KBM-7 (cell line): ENCODE measurements around the gene RPL11.
"Not testable (repeated sequence)": the region's sequence is repeated elsewhere in the genome, so short reads cannot be mapped to it uniquely, and the experiment has no call there.

ENCODE experiments used
- DNase-seq: peaks from one replicate; pipeline ENCODE4 v3.0.0-alpha.2; 2015
- in situ Hi-C: fragments of 300-500 bp; cut with MboI; formaldehyde crosslinking; loops from 2 replicates; pipeline ENCODE4 v1.14.3; 2020; ENCODE audit warnings: low sequenced_read_pairs, low pct_unique_long_range_greater_than_20kb, mixed read lengths

RPL11 gene

DNA sequence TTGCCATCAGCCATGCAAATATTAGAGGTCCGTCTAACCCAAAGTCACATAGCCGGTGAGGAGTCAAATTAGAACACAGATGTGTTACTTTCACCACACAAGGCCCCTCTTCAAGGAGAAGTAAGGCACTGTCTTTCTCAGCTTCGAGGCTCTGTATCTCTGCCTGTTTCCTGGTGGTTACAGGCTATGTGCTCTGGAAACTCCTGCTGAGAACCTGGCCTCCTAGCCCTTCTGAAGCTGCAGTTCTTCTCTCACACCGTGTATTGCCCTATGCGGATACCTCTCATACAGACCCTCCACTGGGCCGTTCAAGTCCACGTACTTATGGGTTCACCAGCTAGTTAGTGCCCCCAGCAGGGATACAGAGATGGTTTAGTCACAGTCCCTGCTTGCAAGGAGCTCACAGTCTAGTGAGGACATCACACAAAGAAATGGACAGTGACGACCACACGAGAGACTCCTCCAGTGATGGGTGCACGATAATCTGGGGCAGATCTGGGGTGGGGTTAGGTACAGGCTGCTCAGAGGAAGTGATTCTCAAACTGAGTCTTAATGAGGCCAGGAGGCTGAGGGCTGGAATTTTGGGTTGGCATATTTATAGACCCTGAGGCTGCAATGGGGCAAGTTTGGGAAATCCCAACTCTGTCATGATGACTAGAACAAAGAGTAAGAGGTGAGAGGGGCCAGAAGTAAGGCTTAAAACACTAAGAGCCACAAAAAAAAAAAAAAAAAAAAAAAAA is 28.8 kb downstream of the RPL11 start:
- DNase-seq = no peak
- in situ Hi-C loops = no loop called here

DNA sequence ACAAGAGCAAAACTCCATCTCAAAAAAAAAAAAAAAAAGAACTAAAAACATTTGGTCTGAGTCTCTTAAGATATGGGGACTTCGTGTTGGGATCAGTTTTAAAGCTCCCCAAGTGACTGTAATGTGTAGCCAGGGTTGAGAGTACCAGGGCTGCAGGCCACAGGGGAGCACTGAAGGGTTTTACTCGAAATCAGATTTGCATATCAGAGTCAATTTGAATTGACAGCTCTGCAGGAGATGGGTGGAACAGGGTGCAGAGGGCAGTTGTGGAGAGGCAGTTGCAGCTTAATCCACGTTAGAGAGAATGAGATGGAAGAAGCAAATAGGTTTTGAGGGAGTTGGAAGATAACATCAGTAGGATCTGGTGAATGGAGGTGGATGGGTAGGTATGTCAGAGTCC is 31.0 kb downstream of the RPL11 start:
- in situ Hi-C loops = no loop called here
- DNase-seq = no peak

DNA sequence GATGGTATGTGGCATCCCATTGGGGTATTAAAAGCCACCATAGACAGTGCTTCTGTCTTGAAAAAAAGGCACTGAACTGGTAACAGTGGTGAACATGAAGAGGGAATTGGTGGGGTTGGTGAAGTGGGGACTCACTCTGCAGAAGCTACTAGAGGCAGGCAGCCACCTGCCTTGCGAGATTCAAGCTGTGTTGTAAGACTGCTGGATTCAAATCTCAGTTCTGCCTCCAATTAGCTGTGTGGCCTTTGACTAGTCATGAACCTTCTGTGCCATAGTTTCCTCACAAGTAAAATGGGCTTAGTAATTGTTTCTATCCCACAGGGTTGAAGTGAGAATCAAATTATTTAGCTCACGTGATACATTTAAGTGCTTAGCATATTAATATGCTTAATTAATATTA is 35.1 kb downstream of the RPL11 start:
- in situ Hi-C loops = no loop called here
- no peak for DNase-seq

DNA sequence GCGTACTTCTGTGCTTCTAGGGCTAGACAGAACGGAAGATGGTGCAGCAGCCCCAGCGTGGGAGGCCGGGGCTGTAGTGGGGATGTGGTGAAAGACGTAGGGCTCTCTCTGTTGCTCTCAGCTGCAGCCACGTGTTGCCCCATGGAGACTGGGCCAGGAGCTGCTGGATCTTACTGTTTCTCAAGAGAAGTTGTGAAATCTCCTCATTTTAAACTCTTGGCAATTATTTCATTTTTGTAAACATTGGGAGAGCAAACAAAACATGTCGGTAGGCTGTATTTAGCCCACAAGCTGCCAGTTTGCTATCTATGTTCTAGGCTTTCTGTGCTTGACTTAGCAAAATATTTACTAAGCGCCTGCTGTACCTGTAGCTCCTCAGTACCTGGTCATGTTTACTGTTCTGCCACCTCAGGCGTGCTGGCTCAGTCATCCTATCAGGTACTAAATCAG is 35.8 kb downstream of the RPL11 start:
- in situ Hi-C loops = no loop called here

DNA sequence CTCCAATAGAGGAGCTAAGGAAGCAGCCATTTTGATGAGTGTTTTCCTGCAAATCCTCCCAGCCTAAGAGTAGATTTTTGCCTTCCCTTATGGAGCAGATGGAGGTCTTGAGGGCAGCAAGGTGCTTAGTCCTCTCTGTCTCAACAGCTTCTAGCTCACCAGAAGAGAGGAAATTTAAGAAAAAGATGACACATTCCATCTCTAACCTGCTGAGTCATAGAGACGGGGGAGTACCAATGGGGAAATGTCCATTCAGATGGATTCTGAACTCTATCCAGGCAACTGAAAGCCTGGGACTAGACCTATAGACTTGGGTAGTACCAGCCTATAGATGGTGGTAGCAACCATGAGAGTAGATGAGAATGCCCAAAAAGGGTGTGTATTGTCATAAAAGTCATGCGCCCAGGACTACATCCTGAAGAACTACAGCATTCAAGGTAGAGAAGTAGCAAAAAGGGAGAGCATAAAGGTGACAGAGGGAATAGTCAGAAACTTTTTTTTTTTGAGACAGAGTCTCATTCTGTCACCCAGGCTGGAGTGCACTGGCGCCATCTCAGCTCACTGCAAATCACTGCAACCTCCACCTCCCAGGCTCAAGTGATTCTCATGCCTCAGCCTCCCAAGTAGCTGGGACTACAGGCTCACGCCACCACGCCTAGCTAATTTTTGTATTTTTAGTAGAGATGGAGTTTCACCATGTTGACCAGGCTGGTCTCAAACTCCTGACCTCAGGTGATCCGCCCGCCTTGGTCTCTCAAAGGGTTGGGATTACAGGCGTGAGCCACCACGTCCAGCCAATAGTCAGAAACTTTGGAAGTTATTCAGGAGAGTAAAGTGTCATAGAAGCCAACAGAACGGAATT is 41.0 kb downstream of the RPL11 start:
- in situ Hi-C loops = no loop called here
- no peak for DNase-seq

More for the DNA sequence above, 35.8 kb downstream of the RPL11 start:
- DNase-seq = peak; percentile 81

DNA sequence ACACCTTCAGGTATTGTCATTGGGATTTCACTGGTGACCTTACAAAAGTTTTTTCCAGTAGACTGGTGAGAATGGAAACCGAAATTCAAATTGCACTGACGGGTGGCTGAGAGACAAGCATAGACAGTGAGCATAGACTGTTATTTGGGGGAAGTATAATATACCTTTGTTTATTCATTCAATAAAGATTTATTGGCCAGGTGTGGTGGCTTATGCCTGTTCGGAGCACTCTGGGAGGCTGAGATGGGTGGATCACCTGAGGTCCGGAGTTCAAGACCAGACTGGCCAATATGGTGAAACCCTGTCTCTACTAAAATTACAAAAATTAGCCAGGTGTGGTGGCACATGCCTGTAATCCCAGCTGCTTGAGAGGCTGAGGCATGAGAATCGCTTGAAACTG is 41.7 kb downstream of the RPL11 start:
- DNase-seq, in situ Hi-C loops: not testable (repeated sequence)

DNA sequence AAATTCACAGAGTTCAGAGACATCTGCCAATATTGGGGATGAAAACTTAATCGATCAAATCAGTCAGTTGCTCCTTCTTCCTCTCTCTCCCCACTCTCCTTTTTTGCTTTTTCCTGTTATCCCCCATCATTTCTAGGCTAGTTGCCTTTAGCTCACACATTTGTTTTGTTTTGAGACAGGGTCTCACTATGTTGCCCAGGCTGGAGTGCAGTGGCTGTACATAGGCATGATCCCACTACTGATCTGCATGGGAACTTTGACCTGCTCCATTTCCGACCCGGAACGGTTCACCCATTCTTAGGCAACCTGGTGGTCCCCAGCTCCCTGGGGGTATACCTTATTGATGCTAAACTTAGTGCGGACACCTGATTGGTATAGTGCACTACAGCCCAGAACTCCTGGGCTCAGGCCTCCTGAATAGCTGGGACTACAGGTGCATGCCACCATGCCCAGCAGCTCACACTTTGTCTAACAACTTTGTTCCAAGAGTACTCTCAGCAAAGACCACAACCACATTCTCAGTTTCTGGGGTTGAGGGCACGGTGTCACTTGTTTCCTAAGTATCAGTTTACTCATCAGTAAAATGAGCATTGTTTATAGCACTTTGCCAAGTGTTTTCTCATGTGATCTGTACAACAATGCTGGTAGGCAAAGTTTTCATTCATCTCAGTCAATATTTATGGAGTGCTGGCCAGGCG is 45.0 kb downstream of the RPL11 start:
- in situ Hi-C loops = no loop called here

DNA sequence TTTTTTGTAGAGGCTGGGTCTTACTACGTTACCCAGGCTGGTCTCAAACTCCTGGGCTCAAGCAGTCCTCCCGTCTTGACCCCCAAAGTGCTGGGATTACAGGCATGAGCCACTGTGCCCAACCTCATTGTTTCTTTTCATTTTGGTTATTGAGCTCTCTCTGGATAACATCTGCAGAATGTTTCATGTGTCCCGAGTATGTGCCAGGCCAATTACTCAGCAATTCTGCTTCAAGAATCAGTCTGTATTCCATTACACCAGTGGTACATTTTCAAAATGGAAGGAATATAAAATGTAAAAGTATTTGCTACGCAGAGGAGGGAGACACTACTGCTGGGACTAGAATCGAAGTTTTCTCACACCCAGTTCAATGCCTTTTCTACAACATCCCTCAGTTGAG is 50.0 kb downstream of the RPL11 start:
- in situ Hi-C loops = no loop called here
- no peak for DNase-seq

More for the DNA sequence above, 45.0 kb downstream of the RPL11 start:
- no peak for DNase-seq

DNA sequence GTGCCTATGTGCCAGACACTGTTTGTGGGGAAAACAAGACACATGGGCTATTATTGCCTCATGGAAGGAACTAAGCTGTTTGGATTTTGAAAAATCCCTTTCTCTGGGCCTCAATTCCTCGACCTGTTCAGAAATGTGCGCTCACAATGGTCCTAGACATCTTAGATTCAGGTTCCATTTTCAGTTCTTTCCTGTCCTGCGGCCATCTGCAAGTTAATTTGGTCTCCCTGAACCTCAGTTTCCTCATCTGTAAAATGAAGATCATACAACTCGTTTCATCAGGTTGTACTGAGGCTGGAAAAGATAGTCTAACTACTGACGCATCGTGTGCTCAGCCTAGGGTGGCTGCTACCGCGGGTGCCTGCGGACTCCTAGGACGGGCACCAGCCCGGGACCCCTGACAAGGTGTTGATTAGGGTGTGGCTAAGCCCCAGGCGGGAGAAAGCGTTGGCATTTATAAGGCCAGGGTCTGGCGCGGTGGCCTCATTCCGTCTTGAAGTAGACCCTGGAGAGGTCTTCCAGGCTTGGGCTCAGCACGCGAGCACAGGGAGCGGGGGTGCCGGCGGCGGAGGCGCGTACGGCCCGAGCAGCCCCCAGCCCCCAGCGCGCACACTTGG is 51.2 kb downstream of the RPL11 start:
- in situ Hi-C loops = no loop called here
- no peak for DNase-seq

DNA sequence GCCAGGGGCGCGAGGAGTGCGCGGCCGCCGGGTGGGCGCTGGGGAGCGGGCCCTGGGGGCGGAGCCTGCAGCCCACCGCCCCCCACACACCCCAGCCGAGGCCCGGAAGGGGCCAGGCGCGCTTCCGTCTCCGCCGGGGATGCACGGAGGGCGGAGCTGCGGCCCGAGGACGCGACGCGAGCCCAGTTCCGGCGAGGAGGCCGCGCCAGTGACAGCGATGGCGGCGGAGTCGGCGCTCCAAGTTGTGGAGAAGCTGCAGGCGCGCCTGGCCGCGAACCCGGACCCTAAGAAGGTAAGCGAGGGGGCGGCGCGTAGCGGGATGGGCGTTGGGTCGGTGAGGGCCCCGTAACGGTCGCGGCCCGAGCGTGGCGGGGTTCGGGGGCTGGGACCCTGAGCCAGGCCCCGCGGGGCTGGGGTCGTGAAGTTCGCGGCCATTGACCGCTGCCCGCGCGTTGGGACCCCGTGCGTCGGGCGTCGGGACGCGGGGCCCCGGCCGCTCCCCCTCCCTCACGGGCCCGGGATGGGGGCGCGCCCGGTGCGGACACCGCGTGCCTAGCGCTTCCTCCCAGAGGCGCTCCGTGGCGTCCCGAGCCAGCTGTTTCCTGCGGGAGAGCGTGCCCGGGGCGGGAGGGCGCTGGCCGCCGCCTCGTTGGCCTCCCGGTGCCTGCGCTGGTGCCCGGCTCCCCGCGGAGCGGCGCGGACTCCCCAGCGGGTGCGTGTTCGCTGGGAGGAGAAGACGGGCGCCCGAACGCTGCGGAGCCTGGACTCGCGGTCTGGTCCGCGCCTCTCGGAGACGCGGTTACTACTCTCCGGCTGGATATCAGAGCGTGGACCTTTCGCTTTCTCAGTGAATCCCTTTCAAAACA is 51.9 kb downstream of the RPL11 start, which contains the start of gene ELOA:
ELOA (plus strand) TSS at position 185 of the 866 bp plus-strand sequence; CDS start at position 218, 33 bp downstream.
- peak; percentile 73 for DNase-seq
- in situ Hi-C loops = no loop called here

DNA sequence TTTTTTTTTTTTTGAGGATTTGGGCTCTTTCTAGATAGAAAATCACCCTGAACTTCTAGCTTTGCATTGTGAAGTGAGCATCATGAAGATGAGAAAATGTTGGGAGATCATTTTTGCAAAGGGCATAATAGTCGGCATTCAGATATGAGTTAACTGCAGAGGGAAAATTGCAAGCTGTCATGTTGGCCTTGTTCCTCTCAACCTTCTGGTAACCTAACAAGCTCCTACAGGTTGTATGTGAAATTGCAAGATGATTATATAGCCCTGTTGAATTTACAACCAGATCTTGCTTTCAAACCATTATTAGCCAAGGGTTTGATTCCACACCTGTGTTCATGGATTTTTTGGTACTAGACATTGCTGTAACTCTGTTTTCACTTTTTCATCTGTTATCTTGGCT is 53.9 kb downstream of the RPL11 start:
- in situ Hi-C loops = no loop called here
- peak; percentile 32 for DNase-seq
